Activated CD8-positive, alpha-beta memory T cell treated with anti-CD3 and anti-CD28 coated beads, Interleukin-2, amount 50 U/mL, for 1 hour (primary cell): Measurements from ENCODE around the gene OR10AD1.
A peak's percentile ranks its signal among the peaks of the same experiment; 100 is the strongest.
"Not testable (repeated sequence)": the region's sequence is repeated elsewhere in the genome, so short reads cannot be mapped to it uniquely, and the experiment has no call there.

Experiments used
- DNase-seq: peaks from one replicate; pipeline ENCODE4 v3.0.0-alpha.2; 2020; ENCODE audit errors: extremely low read depth

OR10AD1 gene, protein sequence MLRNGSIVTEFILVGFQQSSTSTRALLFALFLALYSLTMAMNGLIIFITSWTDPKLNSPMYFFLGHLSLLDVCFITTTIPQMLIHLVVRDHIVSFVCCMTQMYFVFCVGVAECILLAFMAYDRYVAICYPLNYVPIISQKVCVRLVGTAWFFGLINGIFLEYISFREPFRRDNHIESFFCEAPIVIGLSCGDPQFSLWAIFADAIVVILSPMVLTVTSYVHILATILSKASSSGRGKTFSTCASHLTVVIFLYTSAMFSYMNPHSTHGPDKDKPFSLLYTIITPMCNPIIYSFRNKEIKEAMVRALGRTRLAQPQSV

DNA sequence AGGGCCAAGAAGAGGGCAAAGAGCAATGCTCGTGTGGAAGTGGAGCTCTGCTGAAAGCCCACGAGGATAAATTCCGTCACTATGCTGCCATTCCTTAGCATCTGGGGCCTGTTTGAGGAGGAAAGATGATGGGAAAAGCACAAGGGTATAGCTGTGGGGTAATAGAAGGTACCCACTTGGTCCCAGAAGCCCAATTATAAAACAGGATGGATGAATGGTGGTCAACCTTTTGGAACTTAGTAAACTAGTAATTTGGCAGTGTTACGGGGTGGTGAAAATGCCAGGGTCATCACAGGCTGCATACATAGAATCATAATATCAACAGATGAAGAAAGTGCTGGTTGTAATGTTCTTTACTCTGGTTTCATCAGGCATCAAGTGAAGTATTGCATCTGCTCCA is at the start of gene OR10AD1:
OR10AD1 (minus strand) TSS at position 101 of the 400 bp plus-strand sequence; CDS start at position 101, 0 bp downstream.
- DNase-seq: no peak

DNA sequence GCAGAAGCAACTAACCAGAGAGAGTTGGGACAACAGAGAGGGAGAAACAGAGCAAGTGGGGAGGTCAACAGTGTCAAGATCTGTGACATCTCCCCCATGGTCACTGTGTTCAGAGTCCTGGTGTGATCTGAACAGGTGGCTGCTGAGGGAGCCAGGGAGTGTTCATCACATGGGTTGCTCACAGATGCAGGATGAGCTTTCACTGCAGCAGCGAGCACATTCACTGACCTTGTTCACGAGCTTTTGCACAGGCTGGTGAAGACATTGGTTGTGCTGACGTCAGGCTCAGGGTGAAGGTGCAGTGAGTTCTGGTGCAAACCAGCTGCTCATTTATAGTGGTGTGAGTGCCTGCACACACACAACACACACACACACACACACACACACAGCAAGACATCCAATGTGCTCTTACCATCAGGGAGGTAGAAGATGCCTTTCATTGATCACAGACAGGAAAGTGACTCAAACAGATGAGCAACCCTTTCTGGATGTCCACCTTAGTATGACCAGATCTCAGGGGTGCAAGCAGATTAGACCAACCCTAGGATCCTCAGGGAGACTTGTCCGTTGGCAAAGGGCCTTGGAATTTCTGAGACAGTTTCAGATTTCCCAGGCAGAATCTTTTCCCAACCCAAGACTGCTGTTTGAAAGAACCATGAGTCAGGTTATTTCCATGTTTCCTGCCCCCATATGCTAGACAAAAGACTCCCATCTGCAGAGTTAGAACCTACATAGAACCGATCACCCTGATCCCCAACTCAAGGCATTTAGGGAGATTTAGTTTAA is 44.3 kb upstream of the OR10AD1 start:
- no peak for DNase-seq

DNA sequence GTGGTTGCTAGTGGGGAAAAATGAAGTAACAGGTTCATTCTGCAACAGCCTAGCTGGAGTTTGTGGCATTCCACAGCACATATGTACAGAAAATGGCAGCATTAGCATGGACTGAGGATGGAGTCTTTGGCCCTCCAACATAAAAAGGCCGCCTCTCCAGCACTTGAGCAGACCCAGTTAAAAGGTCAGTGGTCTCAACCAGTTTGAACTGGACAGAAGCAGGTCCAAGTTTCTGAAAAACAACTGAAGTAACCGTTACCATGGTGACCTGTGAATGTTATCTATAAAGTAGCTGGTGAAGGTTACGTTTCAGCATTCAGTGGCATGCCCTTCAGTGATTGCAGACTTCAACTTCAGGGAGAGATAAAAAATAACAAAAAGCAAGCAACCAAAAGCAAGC is 34.1 kb upstream of the OR10AD1 start:
- DNase-seq: no peak

DNA sequence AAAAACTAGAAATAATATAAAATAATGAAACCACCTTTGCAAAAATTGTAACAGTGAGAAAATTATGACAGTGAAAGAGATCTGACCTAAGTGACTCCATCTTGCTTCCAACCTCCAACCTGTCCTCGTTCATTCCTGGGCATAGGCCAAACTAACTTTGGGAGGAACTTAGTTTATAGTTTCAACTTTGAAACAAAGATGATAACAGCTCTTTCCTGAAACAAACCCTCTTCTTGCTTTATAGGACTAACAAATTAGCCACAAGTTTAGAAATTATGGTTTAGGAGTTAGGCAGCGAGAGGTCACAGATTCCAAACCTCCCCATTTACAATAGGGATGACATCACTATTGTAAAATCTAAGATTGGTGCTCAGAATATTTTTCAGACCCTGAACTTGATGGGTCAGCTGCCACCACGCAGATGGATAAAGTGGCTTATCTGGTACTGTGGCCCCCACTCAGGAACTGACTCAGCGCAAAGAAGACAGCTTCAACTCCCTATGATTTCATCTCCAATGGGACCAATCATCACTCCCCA is 32.8 kb upstream of the OR10AD1 start:
- DNase-seq: no peak

DNA sequence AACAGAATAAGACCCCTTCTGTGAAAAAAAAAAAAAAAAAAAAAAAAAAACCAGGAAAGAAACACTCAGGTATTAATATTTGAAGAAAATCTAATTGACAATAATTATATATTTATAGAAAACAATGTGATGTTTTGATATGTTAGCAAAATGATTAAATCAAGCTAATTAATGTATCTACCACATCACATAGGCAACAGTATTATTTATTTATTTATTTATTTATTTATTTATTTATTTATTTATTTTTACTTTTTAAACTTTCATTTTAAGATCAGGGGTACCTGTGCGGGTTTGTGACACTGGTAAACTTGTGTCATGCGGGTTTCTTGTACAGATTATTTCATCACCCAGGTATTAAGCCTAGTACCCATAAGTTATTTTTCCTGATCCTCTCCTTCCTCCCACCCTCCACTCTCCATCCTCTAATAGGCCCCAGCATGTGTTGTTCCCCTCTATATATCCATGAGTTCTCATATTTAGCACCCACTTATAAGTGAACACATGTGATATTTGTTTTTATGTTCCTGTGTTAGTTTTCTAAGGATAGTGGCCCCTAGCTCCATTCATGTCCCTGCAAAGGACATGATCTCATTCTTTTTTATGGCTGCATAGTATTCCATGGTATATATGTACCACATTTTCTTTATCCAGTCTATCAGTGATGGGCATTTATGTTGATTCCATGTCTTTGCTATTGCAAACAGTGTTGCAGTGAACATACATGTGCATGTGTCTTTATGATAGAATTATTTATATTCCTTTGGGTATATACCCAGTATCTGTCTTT is 28.3 kb upstream of the OR10AD1 start:
- DNase-seq: not testable (repeated sequence)

DNA sequence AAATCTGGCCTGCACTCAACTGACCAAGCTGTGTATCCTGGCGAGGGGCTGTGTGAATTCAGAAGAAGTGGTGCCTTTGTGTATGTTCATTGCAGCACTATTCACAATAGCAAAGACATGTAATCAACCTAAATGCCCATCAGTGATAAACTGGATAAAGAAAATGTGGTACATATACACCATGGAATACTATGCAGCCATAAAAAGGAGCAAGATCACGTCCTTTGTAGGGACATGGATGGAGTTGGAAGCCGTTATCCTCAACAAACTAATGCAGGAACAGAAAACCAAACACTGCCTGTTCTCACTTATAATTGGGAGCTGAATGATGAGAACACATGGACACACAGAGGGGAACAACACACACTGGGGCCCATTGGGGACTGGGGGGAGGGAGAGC is 21.4 kb upstream of the OR10AD1 start:
- DNase-seq: not testable (repeated sequence)

DNA sequence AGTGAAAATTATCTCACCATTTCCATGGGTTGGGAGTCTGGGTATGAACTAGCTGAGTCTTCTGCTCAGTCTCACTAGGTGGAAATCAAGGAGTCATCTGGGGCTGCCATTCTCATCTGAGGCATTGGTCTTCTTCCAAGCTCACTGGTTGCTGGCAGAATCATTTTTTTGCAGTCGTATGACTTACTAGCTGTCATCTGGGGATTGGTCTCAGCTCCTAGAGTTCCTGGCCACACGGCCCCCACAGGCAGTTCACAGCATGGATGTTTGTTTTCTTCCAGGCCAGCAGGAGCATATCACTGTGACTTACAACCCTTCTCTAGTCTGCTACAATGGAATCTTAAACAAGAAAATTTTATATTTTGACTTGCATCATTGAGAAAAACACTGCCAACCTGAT is 18.6 kb upstream of the OR10AD1 start:
- DNase-seq: no peak

DNA sequence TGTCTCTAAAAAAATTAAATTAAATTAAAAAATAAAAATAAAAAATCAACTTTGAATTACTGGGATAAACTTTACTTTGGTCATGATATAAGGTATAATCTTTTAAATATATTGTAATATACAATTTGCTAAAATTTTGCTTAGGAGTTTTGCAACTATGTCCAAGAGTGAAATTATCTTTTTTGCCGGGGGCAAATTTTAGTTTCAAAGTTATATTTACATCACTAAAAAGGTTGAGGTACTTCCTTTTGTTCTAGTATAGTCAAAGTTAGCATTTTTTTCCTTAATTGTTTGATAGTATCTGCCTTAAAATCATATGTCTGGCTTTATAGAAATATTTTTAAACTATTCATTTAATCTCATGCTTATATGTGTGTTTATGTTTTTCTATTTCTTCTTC is 17.6 kb upstream of the OR10AD1 start:
- DNase-seq: no peak

DNA sequence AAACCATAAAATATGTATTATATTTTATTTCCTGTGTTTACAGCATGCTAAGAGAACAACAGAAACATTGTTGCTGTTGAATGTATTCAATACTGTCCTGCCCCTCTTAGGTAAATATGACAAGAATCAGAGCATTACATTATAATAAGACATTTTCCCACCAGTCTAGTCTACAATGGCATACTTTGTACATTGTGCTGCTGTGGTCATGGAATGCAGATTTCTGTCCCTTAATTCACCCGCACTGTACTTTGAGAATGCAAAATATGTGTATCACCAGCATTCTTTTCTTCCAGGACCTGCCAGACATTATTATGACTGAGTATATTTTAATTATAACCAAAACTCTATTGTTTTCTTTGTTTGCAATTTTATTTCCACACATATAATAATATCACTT is 16.5 kb upstream of the OR10AD1 start:
- DNase-seq: no peak

DNA sequence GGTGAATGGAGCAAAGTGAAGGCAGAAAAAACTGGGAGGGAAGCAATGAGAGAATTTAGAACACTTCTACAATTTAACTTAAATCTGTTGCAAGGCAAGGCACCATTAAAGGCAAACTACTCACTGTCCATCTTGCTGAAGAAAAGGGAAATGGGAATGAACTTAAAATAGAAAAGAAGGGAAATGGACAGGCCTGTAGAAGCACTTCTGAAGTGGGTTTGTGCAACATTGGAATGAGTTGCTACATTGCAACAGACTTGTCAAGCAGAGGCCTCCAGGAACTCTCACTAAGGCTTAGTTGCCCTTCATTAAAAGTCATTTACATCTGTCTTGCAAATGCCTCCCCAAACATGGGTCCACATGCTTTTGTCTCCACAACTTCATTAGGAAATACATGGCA is 13.7 kb upstream of the OR10AD1 start:
- DNase-seq: no peak

DNA sequence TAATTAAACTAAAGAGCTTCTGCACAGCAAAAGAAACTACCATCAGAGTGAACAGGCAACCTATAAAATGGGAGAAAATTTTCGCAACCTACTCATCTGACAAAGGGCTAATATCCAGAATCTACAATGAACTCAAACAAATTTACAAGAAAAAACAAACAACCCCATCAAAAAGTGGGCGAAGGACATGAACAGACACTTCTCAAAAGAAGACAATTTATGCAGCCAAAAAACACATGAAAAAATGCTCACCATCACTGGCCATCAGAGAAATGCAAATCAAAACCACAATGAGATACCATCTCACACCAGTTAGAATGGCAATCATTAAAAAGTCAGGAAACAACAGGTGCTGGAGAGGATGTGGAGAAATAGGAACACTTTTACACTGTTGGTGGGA is 6.4 kb upstream of the OR10AD1 start:
- DNase-seq: not testable (repeated sequence)

DNA sequence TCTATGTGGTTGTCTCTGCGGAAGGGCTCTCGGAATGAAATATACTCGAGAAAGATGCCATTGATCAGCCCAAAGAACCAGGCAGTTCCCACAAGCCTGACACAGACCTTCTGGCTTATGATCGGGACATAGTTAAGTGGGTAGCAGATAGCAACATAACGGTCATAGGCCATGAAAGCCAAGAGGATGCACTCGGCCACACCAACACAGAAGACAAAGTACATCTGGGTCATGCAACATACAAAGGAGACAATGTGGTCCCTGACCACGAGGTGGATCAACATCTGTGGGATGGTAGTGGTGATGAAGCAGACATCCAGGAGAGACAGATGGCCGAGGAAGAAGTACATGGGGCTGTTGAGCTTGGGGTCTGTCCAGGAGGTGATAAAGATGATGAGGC is 326 bp downstream of the OR10AD1 start:
- no peak for DNase-seq

DNA sequence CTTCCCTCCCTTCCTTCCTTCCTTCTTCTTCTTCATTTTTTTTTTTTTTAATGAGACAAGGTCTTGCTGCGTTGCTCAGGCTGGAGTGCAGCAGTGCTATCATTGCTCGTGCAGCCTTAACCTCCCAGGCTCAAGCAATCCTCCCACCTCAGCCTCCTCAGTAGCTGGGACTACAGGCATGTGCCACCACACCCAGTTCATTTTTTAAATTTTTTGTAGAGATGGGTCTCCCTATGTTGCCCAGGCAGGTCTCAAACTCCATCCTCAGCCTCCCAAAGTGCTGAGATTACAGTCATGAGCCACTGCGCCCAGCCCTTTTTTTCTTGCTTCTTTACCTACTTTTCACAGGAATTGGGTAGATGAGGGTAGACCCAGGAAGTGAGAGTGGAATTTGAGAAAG is 1.6 kb downstream of the OR10AD1 start:
- no peak for DNase-seq

DNA sequence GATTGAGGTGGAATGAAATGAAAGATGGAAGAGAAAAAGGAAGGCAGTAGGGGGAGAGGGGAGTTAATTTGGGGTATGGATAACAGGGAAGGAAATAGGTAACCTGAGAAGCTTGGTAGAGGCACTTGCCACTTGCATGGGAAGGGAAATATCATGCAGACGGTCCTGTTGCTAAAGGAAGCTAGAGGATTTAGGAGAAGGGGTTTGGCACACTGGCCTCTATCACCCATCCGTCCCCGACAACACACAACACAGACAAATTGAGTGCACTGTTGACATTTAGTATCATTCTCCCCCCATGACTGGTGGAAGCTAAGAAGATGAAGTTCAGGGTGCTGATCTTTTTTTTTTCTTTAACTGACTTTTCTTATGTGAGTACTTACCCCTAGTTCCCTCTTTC is 2.0 kb downstream of the OR10AD1 start:
- no peak for DNase-seq

DNA sequence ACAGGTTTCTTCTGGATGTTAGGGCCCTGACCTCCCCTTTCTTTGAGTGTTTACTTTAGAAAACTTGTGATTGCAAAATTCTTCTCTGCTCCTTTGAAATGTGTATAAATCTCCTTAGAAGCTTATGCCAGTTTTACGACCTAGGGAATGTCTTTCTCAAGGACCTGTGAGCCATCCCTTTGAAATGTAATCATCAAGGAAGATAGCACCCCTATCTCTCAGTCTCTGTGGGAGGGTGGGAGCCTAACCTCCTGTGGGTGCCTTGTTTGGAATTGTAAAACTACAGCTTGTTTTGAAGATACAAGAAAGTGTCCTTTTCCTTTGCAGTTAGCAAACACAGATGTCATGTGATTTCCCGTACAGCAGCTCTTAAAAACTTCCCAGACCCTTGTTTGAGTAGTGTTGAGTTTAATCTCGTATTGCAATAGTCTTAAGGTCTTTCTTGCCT is 3.3 kb downstream of the OR10AD1 start:
- no peak for DNase-seq

DNA sequence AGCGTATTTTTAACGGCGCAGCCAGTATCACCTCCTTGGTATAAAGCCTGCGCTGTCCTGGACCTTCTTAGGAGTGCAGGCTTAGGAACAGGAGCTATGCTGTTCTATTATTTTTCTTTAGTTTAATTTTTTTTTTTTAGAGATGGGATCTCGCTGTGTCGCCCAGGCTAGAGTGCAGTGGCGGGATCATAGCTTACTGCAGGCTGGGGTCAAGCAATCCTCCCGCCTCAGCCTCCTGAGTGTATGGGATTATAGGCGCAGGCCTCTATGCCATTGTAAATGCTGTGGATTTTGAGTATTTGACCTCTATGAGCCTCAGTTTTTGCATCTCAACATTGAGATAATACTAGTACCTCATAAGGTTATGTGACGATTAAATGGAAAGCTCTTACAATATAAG is 4.1 kb downstream of the OR10AD1 start:
- DNase-seq: no peak

DNA sequence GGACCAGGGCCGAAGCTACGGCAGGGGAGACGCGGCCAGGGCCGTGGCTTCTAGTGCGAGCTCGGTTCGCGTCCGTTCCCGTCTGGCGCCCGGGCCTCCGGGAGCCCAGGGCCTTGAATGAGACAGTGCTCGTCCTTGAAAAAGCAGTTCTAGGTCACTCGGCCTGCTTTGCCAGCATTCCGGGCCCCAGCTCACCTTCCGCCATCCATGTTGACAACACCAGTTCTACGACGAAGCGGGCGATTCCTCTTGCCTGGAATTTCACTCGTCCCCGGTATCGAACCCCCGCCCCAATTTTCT is 4.5 kb downstream of the OR10AD1 start:
- no peak for DNase-seq

DNA sequence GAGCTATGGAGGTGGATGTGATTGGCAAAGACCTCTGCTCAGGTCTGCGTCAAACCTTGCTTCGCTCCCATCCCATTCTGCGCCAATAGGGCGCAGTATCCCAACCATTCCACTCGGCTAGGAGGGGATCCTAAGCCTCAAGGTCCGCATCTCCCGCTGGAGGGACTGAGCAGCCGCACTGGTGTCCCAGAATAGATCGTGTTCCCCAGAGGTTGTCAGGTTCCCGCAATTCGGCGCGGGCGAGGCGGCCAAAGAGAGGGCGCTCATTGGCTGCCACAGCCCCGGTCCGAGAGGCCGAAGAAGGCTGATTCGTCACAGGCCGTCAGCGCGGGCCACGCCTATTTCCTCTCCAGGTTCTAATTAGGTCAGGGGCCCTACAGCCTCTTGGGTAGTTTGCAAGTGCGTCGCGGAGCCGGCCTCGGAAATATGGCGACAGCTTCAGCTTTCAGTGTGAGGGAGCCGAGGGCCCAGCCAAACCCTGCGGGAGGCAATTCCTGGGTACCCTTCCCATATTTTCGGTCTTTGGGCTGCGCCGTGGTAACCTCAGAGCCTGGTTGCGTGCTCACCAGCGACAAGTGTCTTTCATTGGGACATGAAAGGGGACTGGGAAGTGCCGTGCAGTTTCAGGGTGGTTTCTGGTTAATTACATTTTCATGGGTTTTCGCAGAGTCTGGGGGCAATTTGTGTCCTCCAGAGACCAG is 5.0 kb downstream of the OR10AD1 start:
- peak; percentile 74 for DNase-seq

DNA sequence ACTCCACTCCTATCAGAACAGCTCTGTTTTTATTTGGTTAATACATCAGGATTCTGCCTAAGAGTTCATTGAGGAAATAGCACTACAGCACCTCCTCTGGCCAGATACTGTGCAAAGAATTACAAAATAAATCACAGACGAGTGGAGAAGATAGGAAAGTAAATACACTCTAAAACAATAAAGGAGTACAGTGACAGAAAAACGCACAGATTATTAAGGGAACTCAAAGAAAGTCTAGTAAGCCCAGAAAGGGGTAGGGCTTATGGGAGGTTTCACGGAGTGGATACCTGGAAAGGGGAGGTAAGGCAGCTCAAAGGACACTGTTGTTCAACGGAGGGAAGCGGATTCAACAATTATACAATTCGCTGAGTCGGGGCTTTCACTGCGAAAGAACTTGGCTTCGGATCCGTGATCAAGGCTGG is 5.5 kb downstream of the OR10AD1 start:
- no peak for DNase-seq

DNA sequence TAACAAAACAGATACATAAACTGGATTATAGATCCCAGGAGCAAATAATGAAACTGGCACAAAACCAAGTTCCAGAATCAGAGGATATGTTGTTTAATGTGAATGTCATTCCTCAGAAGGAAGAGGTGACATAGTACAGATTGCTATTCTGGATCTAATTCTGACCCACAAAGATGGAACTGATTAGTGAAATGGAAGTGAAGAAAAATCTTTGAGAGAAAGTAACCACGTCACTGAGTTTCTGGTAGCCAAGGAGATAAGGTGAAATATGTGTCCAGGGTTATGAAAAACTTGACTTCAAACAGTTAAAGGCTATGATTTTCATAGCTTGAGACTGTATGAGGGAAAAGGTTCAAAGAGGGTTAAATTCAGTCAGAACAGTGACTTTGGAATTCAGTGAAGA is 8.3 kb downstream of the OR10AD1 start:
- DNase-seq: no peak

DNA sequence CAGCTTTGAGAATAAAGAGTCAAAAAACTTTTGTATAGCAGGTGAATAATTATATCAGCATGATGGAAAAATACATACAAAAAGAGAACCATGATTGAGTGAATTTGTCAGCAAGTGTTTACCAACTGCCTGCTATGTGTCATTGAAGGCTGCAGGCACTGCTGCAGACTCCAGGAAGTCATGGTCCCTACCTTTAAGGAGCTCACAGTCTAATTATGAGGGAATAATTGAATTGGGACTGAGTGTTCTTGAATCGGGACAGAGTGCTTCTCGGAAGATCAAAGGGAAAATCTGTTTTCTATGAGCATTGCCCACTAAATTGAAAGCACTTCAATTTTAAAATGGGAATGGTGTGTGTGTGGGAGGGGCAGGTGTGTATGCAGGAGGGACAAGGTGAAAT is 9.5 kb downstream of the OR10AD1 start:
- no peak for DNase-seq

DNA sequence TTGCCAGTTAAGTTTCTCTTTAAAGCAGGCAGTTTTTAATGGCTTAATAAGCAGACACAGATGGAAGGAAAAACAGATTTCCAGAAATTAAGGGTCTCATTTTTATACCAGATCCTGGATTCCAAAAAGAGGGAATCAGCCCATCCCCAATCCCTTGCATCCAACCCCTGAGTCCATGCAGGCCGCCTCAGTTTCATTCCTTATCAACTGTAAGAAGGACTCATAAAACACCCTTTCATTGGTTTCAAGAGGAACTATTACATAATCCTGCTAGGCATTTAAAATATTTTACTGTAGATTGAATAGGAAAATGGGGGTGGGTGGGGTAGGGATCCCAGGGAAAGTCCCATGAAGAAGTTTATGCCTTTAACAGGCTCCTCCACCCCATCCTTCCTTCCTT is 10.2 kb downstream of the OR10AD1 start:
- no peak for DNase-seq
